ENCODE measurements around the gene IKZF3.

DNA sequence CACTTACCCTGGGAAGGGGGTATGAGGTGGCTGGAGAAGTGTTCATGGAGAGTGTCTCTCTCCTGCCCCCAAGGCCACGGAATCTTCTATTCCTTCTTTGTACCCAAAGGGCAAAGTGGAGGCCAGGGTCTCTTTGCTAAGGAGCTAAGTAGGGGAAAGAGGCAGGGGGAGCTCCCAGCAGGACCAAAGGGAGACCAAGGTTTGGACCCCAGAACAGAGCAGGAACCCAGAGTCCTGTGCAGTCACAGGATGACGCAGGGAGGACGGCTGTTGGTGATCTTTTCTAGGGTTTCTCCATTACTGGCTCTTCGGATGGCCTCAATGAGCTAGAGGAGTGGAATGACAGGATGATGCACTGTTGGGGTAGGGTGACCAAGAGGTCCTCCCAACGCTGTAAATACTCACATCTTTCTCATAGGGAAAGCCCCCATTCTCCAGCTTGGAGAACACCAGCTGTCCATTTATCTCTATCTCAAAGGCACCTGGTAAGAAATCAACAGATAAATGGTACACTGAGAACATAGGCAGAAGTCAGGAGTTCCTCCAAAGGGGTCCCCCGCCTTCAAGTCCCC is 134.7 kb downstream of the IKZF3 start:
- no peak for TF ChIP-seq EZH2 (IDR thresholded peaks at IDR 0.05; ENCODE audit: low read length)
- TF ChIP-seq, protein P1, sequence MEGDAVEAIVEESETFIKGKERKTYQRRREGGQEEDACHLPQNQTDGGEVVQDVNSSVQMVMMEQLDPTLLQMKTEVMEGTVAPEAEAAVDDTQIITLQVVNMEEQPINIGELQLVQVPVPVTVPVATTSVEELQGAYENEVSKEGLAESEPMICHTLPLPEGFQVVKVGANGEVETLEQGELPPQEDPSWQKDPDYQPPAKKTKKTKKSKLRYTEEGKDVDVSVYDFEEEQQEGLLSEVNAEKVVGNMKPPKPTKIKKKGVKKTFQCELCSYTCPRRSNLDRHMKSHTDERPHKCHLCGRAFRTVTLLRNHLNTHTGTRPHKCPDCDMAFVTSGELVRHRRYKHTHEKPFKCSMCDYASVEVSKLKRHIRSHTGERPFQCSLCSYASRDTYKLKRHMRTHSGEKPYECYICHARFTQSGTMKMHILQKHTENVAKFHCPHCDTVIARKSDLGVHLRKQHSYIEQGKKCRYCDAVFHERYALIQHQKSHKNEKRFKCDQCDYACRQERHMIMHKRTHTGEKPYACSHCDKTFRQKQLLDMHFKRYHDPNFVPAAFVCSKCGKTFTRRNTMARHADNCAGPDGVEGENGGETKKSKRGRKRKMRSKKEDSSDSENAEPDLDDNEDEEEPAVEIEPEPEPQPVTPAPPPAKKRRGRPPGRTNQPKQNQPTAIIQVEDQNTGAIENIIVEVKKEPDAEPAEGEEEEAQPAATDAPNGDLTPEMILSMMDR (optimal IDR thresholded peaks at IDR 0.05 in 1 of 3, IDR thresholded peaks at IDR 0.05 in 1 of 3, conservative IDR thresholded peaks at IDR 0.05 in 1 of 3; ENCODE audit: extremely low read depth in 1 of 3, insufficient read depth in 2 of 3, low read length in 3 of 3): no peak

Data from keratinocyte (primary cell).